Body of pancreas (tissue), 4 donors: ENCODE measurements around the gene KAT6B.

Source experiments
- POLR2A ChIP-seq, 3 donors: fragments of 450-650 bp; IDR thresholded peaks; one replicate each; pipeline ENCODE4 v1.6.1; 2016; ENCODE audit warnings: antibody characterized with exemption in 3 of 3, mild to moderate bottlenecking in 2 of 3
- TF ChIP-seq, protein P1 (sequence below), 7 experiments: fragments of 450-650 bp in 4 of 7; fragments of 200-600 bp in 3 of 7; sonication (generic) in 3 of 7; IDR thresholded peaks; one replicate each; pipeline ENCODE4 v1.5.1; 2016 to 2019; ENCODE audit warnings: antibody characterized with exemption in 7 of 7

DNA sequence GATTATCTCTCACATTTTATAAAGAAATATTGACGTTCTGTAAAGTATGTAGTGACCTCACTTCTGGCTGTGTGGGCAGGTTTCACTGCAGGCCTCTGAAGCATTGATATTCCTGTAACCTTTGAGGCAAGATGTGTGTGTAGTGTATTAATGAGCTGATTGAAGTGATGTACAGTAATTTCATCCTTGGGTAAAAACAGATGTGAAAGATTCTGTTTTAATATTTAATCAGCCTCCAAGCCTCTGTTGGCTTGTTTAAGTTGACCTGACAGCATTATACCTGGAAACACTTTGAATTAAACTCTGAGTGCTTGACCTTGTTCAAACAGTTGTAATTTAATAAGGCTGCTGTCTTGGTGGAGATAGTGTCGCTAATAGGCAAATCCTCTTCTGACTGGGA lies 74.9 kb downstream of the KAT6B start:
- TF ChIP-seq, protein P1, sequence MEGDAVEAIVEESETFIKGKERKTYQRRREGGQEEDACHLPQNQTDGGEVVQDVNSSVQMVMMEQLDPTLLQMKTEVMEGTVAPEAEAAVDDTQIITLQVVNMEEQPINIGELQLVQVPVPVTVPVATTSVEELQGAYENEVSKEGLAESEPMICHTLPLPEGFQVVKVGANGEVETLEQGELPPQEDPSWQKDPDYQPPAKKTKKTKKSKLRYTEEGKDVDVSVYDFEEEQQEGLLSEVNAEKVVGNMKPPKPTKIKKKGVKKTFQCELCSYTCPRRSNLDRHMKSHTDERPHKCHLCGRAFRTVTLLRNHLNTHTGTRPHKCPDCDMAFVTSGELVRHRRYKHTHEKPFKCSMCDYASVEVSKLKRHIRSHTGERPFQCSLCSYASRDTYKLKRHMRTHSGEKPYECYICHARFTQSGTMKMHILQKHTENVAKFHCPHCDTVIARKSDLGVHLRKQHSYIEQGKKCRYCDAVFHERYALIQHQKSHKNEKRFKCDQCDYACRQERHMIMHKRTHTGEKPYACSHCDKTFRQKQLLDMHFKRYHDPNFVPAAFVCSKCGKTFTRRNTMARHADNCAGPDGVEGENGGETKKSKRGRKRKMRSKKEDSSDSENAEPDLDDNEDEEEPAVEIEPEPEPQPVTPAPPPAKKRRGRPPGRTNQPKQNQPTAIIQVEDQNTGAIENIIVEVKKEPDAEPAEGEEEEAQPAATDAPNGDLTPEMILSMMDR (IDR thresholded peaks at IDR 0.05), result no peak
- TF ChIP-seq POLR2A (IDR thresholded peaks at IDR 0.05), result no peak
